ENCODE results near the gene ARHGAP24.

The ARHGAP24 gene

DNA sequence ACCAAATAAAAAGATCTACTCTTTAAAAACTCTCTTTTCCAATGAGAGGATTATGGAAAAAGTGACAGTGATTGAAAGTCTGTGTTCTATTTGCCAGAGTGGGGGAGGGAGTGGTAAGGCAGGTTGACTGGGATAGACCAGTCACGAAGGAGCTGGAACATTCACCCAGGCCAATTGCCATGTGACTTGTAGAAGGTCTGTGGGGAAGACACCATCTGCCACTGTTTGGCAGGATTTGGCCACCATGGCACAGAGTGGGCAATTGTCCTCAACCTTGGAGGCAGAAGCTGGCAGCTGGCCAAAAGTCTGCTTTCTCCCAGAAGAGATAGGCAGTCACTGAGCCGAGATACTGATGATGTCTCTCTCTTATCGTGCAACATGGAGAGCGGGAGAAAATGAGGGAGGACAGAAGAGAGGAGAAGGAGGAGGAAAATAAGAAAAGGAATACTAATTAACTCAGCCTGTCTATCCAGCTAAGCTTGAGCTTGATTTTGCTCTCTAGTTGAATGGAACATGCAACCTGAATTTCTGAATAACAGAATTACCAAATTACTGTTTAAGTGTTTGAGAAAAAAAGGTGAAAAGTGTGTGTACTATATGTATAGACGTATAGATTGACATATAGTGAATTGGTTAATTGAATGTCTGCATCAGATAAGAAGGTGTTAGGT, 267.1 kb downstream of the ARHGAP24 start:
- TF ChIP-seq TAF1 (IDR thresholded peaks at IDR 0.05; ENCODE audit: borderline replicate concordance, insufficient read depth, low read length) (no peak), FOXP2 (optimal IDR thresholded peaks at IDR 0.05; ENCODE audit: borderline replicate concordance, extremely low read depth, extremely low read length, insufficient read depth) (no peak), SIN3A (IDR thresholded peaks at IDR 0.05; ENCODE audit: borderline replicate concordance, insufficient read depth, low read length) (no peak)
- TF ChIP-seq, protein P1, sequence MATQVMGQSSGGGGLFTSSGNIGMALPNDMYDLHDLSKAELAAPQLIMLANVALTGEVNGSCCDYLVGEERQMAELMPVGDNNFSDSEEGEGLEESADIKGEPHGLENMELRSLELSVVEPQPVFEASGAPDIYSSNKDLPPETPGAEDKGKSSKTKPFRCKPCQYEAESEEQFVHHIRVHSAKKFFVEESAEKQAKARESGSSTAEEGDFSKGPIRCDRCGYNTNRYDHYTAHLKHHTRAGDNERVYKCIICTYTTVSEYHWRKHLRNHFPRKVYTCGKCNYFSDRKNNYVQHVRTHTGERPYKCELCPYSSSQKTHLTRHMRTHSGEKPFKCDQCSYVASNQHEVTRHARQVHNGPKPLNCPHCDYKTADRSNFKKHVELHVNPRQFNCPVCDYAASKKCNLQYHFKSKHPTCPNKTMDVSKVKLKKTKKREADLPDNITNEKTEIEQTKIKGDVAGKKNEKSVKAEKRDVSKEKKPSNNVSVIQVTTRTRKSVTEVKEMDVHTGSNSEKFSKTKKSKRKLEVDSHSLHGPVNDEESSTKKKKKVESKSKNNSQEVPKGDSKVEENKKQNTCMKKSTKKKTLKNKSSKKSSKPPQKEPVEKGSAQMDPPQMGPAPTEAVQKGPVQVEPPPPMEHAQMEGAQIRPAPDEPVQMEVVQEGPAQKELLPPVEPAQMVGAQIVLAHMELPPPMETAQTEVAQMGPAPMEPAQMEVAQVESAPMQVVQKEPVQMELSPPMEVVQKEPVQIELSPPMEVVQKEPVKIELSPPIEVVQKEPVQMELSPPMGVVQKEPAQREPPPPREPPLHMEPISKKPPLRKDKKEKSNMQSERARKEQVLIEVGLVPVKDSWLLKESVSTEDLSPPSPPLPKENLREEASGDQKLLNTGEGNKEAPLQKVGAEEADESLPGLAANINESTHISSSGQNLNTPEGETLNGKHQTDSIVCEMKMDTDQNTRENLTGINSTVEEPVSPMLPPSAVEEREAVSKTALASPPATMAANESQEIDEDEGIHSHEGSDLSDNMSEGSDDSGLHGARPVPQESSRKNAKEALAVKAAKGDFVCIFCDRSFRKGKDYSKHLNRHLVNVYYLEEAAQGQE (IDR thresholded peaks at IDR 0.05; ENCODE audit: insufficient read depth in 1 of 2, low read depth in 2 of 2, low read length in 2 of 2), result no peak

DNA sequence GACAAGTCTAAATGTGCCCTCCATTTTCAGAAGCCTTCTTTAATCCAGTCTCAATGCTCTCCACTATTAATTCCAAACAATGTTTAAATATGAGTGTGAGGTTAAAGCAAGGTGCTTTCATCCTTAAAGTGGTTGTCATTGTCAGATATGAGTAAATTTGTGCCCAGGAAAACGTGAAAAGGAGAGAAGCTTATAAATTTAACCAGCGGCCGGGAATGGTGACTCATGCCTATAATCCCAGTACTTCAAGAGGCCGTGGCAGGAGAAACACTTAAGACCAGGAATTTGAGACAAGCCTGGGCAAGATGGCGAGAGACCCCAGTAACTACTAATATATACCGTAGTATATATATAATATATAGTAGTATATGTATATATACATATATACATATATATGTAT, 270.0 kb downstream of the ARHGAP24 start:
- TF ChIP-seq POLR2AphosphoS5 (IDR thresholded peaks at IDR 0.05; ENCODE audit: low read depth, low read length), result no peak
- TF ChIP-seq, protein P1 (IDR thresholded peaks at IDR 0.05; ENCODE audit: insufficient read depth in 1 of 2, low read depth in 2 of 2, low read length in 2 of 2), result no peak
- TF ChIP-seq TAF1 (IDR thresholded peaks at IDR 0.05; ENCODE audit: borderline replicate concordance, insufficient read depth, low read length), result no peak
- TF ChIP-seq SIN3A (IDR thresholded peaks at IDR 0.05; ENCODE audit: borderline replicate concordance, insufficient read depth, low read length), result no peak
- no peak for TF ChIP-seq FOXP2 (optimal IDR thresholded peaks at IDR 0.05; ENCODE audit: borderline replicate concordance, extremely low read depth, extremely low read length, insufficient read depth)

DNA sequence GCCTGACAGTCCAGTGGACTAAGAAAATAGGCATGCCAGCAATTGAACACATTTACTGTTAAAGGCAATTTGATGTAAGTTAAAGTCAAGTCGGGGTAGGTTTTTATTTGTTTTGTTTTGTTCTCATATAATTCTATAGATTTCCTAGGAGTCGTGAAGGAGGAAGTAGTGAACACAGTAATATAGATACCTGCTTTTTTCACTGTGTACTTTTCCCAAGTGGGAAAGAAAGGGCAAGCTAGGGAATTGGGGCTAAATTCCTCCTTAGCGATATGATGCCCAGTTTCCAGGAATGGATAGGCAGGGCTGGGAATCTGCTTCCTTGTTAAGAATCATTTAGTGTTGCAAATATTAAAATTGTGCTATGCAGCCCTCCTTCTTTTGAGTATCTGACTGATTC, 271.0 kb downstream of the ARHGAP24 start:
- TF ChIP-seq, protein P1 (IDR thresholded peaks at IDR 0.05; ENCODE audit: insufficient read depth in 1 of 2, low read depth in 2 of 2, low read length in 2 of 2), result no peak
- TF ChIP-seq SIN3A (IDR thresholded peaks at IDR 0.05; ENCODE audit: borderline replicate concordance, insufficient read depth, low read length) (no peak), TAF1 (IDR thresholded peaks at IDR 0.05; ENCODE audit: borderline replicate concordance, insufficient read depth, low read length) (no peak), FOXP2 (optimal IDR thresholded peaks at IDR 0.05; ENCODE audit: borderline replicate concordance, extremely low read depth, extremely low read length, insufficient read depth) (no peak), POLR2AphosphoS5 (IDR thresholded peaks at IDR 0.05; ENCODE audit: low read depth, low read length) (no peak)

DNA sequence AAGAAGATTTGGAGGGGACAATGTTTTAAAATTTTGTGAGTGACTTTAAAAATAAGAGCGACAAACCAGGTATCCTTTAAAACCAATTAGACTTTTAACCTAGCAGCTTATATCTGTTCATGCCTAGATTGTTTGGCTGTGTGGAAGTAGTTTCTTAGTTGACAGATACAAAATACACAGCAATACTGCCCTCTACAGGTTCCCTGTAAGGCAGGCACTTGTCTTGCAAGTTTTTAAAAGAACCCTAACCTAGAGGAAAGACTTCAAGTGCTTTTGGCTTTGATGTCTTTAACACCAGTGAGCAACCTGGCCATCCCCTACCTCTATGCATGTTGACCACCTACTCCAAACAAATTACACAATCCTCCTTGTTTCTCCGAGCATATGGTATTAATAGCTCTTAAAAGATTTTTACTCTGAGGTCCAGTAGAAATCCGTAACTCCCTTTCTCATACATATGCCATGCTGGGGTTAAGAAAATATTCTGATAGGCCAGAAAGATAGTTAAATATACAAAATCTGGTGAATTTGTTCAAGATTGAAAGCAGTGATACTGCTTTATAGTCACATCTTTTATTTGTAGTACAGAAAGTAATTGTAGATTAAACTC, 273.0 kb downstream of the ARHGAP24 start:
- TF ChIP-seq, protein P1 (IDR thresholded peaks at IDR 0.05; ENCODE audit: insufficient read depth in 1 of 2, low read depth in 2 of 2, low read length in 2 of 2), result no peak
- TF ChIP-seq FOXP2 (optimal IDR thresholded peaks at IDR 0.05; ENCODE audit: borderline replicate concordance, extremely low read depth, extremely low read length, insufficient read depth) (no peak), SIN3A (IDR thresholded peaks at IDR 0.05; ENCODE audit: borderline replicate concordance, insufficient read depth, low read length) (no peak), TAF1 (IDR thresholded peaks at IDR 0.05; ENCODE audit: borderline replicate concordance, insufficient read depth, low read length) (no peak), POLR2AphosphoS5 (IDR thresholded peaks at IDR 0.05; ENCODE audit: low read depth, low read length) (no peak)
